Fibroblast of skin of abdomen (primary cell): Measurements from ENCODE around the gene GNG14.
"Not testable (repeated sequence)": the region's sequence is repeated elsewhere in the genome, so short reads cannot be mapped to it uniquely, and the experiment has no call there.

Experiments used
- DNase-seq: peaks from one replicate; pipeline ENCODE4 v3.0.0-alpha.2; 2013

Gene GNG14

DNA sequence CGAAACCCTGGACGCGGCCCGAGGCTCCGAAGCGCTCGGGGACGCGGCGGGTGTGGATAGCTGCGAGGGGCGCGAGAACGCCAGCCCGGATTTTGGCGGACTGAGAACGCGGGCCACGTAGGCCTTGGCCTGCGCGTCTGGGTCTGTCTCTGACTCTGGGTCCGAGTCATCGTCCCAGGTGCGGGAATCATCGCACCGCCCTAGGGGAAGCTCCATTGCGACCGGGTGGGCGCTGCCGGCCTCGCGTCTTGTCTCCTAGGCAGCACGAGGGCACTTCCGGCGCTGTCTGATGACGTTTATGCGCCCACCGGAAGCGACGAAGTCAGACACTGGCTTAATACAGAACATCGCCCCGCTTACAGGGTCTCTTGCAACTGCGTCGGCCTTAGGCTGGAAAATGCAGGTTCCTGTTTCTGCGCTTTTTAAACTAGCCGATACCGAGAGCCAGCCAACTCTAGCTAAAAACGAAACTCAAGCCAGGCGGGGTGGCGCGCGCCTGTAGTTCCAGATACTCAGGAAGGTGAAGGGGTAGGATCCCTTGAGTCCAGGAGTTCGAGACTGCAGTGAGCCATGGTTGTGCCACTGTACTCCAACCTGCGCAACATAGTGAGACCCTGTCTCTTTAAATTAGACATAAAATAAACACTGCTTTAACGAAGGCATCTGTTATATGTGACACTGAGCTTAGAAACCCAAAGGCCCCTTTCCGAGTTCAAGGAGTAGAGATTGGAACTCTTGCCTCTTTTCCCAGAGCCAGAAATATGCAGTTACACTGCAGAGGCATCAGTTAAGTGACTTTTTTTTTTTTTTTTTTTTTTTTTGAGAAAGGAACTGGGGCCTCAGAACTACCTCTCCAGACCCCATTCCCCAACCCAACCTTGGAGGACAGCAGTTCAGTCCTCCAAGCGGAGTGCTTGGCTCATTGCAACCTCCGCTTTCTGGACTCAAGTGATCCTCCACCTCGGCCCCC is 8.9 kb downstream of the GNG14 start, which contains the start of gene FBXW9:
FBXW9 (minus strand) TSS at position 266 of the 970 bp plus-strand sequence; CDS start at position 216, 50 bp downstream.
- DNase-seq: peak; percentile 96

DNA sequence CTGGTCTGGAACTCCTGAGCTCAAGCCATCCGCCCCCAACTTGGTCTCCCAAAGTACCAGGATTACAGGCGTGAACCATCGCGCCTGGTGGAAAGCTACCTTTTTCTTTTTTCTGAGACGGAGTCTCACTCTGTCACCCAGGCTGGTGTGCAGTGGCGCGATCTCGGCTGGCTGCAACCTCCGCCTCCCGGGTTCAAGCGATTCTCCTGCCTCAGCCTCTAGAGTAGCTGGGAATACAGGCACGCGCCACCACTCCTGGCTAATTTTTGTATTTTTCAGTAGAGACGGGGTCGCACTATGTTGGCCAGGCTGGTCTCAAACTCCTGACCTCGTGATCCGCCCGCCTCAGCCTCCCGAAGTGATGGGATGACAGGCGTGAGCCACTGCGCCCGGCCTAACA is 9.6 kb downstream of the GNG14 start:
- not testable (repeated sequence) for DNase-seq

DNA sequence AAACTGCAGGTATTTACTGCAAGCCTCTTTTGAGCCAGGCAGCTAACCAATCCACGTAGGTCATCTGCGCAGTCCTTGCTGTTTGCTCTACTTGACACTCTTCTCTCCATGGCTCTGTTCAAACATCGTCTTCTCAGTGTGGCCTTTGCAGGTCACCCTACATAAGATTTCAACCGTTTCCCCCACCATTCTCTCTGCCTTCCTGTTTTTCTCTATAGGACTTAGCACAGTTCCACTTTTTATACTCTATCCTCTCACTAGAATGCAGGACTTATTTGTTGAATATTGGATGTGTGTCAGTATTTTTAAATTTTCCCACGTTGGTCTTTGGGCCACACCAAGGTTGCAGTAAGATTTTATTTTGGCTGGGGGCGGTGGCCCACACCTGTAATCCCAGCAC is 10.3 kb downstream of the GNG14 start:
- DNase-seq: no peak

DNA sequence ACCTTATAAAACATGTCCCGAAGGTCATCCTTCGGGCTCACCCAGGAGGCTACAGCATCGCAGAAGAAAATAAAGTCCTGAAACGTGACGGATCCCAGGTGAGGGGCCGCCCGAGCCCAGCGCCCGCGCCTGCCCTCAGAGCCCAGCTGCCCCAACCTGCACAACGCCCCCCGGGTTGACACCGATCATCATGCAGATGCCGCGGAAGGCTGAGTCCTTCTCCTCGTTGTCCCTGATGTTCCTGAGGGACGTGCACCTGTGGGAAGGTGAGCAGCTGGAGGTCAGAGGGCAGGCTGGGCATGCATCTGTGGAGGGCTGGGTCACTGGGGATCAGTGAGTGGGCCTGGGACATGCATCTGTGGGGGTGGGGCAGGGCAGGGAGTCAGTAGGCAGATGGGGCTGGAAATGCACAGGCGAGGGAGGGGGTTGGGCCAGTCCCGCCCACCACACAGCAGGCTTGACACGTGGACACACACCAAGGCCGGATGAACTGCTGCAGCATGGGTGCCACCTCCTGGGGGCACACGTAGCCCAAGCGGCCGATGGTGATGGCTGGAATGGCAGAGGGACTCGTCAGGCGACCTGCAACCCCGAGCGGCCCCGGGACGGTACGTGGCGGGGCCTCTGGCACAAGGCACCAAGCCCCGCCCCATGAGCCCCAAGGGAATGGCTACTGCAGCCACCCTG is 13.9 kb downstream of the GNG14 start:
- no peak for DNase-seq

DNA sequence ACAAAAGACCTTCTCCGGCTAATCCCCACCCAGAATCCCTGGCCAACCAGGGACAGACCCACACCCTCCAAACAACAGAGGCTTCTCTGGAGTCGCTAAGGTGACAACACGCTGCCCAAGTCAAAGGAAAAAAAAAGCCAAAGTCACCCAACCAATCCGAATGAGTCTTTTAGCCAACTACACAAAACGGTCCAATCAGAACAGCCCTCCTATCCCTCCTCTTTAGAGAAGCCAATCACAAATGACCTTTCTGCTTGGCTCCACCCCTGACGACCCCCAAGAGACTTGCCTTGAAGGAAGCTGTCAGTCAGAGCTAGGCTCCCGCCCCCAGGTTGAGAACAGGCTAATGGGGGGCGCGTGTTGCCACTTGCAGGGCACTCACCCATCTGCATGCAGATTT is 15.2 kb downstream of the GNG14 start:
- DNase-seq: peak; percentile 31

DNA sequence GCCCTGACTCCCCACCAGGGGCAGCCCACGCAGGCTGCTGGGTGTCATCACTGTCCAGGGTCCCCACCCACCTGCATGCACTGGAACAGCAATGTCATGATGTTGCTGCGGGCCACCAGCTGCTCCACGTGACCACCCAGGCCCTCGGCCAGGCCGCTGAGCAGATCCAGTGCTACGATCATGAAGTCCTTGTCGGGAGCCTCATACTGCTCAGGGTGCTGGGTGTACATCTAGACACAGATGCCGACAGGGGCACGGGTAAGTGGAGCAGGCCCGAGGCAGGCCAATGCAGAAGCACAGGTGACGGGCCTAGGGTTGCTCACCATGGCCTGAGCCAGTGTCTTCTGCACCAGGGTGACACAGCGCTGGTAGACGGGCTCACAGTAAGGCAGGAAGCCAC is 17.4 kb downstream of the GNG14 start:
- no peak for DNase-seq

DNA sequence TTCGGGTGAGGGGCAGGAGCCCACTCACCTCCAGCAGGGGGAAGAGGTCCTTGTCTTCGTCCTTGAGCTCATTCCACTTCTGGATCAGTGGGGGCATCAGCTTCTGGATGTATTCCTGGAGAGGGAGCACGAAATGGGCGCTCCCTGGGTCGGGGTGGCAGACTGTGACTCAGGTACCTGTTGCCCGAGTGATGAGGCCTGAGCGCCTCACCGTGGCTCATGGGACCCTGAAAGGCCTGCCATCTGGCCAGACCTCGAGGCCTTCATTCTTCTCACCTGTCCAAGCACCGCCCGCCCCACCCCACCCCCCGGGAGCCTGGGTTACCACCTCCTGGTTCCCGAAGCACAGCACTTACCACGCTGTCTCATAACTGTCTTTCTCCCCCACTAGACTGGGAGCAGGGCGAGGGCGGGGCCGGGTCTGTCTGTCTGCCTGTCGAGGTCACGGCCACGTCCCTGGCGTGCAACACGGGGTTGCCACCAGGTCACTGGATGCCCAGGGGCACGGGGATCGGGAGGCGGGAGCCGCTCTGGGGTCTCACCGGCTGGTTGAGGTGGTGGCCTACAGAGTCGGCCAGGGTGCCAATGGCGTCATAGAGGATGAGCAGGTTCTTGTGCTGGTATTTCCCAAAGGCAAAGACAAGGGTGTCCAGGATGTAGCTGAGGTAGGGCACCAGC is 18.0 kb downstream of the GNG14 start:
- no peak for DNase-seq

DNA sequence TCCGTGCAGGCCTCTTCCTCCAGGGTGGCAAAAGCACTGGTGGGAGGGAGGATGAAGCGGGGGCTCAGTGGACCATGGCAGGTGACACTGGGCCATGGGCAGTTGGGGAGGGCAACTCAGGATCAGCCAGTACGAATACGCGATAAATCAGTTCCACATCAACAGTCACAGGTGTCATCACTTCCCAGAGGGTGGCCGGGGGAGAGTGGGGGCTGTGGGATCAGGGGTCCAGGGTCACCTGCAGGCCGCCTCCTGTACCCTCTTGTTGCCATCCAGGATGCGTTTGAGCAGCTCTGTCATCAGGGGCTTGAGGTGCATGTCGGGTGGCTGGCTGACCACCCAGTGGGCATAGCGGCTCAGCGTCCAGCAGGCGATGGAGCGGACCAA is 18.5 kb downstream of the GNG14 start:
- no peak for DNase-seq

DNA sequence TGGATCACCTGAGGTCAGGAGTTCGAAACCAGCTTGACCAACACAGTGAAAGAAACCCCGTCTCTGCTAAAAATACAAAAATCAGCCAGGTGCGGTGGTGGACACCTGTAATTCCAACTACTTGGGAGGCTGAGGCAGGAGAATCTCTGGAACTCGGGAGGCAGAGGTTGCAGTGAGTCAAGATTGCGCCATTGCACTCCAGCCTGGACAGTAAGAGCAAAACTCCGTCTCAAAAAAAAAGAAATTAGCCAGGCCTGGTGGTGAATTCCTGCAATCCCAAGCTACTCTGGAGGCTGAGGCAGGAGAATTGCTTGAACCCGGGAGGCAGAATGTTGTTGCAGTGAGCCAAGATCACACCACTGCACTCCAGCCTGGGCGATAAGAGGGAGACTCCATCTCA is 20.8 kb downstream of the GNG14 start:
- no peak for DNase-seq

DNA sequence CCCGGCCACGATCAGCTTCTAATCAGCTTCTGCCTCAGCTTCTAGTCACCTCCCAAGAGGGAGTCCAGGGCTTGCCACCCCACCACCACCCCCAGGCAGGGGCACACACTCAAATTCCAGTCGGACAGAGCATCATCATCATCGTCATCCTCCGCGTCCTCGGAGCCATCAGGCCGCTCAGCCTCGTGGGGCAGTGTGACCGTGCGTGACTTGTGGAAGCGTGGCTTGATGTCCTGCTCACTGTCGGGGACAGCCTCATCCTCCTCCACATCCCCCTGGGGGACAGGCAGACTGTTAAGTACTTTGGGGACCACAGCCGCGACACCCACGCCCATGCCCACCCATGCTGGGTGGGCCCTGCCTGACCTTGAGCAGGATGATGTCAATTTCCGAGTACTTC is 23.4 kb downstream of the GNG14 start:
- DNase-seq: no peak

DNA sequence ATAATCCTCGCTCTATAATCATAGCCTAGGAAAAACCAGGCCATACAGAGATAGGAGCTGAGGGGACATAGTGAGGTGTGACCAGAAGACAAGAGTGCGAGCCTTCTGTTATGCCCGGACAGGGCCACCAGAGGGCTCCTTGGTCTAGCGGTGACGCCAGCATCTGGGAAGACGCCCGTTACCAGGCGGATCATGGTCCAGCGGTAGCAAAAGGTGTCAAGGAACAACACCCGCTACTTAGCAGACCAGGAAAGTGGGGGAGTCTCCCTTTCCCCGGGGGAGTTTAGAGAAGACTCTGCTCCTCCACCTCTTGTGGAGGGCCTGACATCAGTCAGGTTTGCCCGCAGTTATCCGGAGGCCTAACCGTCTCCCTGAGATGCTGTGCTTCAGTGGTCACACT is 24.3 kb downstream of the GNG14 start:
- DNase-seq: not testable (repeated sequence)

DNA sequence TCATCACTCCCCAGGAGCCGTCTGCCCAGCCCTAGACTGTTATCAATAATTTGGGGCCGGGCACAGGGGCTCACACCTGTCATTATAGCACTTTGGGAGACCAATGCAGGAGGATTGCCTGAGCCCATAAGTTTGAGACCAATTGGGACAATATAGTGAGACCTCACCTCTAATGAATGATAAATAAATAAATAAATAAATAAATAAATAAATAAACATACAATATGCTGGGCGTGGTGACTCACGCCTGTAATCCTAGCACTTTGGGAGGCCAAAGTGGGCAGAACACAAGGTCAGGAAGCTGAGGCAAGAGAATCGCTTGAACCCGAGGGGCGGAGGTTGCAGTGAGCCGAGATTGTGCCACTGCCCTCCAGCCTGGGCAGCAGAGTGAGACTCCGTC is 25.5 kb downstream of the GNG14 start:
- DNase-seq: not testable (repeated sequence)

DNA sequence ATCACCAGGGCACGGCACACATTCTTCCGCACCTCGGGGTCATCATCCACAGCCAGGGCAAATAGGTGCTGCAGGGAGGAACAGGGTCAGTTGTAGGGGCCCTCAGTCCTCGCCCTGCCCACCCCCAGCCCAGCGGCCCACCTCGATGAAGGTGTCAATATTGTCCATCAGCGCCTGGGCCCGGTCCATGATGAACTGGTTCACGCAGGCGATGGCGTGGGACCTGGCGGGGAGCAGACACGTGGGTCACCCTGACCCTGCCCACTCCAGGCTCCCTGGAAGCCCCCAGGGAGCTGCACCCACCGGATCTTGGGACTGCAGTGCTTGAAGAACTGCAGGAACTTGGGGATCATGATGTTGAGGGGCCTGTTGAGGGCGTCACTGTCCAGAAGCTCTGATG is 27.3 kb downstream of the GNG14 start:
- DNase-seq: no peak

DNA sequence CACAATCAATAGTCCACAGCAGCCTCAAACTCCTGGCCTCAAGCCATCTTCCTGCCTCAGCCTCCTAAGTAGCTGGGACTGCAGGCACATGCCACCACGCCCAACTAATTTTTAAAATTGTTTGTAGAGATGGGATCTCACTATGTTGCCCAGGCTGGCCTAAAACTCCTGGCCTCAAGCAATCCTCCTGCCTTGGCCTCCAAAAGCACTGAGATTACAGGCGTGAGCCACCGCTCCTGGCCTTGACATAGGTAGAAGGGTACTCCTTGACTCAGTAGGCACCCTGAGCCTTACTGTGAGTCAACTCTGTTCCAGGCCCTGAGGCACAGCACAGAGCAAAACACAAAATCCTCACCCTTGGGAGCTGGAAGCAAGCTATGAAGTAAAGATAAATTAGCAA is 28.1 kb downstream of the GNG14 start:
- no peak for DNase-seq

DNA sequence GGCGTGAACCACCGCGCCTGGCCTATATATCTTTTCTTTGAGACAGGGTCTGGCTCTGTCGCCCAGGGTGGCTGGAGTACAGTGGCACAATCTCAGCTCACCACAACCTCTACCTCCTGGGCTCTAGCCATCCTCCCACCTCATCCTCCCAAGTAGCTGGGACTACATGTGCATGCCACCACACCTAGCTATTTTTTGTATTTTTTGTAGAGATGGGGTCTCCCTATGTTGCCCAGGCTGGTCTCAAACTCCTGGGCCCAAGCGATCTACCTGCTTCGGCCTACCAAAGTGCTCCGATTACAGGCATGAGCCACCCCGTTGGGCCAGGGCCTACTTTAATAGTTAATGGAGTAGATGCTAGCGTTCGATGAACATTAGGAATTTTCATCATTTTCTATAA is 32.5 kb downstream of the GNG14 start:
- no peak for DNase-seq

DNA sequence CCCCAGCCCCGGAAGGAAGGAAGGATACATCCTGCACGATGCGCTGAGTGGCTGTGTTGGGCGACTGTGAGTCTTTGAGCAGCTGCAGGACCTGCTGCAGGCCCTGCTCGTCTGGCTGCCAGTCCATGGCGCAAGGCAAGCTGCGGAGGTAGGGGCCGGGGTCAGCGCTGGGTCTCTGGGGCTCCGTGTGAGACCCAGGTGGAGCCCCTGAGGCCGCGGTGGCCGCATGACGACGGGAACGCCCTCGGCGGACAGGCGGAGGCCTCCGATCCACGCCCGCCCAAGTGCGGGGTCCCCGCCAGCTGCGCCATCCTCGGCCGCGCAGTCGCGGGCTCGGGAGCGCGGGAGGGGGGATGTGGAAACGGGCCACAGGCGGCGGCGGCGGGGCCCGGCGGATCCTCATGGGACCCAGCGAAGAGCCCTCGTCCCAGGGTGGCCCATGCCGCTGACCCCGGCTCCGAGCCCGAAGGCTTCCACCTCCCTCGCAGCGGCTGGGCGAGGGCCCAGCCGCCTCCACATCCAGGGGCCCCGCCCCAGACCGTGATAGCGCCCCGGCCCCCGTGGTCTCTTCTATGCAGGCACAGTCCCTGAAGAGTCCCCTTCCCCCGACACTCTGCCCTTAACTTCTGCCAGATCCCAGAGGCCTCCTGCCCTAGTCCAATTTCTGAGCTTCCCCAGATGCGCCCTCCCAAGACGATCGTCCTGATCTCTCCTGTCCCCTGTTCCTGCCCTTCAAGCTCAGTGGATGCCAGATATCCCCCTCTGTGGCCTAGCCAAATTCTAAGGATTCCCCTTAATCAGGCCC is 33.3 kb downstream of the GNG14 start:
- DNase-seq: peak; percentile 21

DNA sequence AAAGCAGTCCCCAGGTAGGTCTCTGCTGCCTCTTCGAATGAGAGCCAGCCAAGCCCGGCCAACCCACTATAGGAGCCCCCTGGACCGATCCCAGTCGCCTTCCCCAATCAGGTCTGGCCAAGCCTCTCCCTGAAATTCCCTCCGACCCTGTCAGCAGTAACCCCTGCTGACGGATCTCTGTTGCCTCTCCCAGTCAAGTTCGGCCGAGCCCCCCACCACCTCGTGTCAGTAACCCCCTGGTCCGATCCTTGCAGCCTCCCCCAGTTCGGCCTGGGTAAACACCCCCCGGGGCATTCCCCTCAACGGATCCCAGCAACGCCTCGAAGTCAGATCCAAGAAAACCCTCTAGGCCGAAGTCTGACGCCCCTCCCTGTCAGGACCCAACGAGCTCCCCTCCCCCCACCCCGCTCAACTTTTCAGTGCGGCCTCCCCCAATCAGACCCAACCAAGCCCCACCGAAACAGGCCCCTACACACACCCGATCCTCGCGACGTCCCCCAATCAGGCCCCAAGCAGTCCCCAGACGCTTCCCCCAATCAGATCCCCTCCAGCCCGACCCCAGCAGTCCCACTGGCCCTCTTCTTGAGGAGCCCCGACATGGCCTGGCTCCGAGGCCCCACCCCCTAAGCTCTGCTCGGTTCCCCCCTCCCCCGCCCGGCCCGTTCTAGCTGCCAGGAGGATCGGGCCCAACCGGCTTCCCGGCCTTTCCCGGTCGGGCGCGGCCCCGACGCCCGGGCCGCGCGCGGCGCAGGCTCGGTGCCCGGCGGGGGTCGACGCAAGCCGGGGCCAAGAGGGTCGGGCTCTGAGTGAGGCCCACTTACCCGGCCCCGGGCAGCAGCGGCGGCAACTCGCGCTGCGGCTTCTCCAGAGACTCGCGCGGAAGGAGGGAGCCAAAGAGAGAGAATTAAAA is 34.1 kb downstream of the GNG14 start:
- peak; percentile 81 for DNase-seq

DNA sequence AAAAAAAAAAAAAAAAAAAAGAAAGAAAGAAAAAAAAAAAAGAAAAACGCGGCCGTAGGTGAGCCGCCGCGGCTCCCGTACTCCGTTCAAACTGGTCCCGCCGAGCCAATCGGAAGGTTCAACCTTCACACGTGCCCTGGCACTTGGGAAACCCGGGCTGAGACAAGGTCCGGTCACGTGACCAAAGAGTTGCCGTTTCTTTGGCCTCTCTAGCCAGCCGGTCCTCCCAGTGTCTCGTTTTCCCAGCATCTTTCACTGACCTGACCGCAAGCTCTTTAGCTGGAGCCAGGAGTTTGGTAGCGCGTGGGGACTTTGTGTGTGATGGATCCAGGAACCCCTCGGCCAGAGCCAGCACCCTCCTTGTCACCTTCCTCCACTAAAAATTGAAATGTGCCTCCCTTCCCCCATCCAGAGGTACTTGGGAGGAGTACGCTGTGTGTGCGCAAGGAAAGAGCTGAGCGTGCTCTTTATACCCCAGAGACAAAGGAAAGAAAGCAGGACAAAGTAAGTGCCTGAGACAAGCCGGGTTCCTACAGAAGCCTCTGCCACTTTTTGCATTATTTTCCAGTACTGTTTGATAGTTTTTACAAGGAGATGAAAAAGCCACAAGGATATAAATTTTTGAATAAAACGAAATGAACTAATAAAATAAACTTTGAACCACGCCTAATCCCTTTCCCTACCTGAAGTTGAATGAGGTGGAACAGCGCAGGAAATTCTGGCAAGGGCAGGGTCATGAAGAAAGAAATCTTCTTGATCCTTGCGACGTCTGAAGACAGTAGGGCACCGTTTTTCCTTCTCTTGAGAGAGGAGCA is 35.0 kb downstream of the GNG14 start:
- peak; percentile 99 for DNase-seq

DNA sequence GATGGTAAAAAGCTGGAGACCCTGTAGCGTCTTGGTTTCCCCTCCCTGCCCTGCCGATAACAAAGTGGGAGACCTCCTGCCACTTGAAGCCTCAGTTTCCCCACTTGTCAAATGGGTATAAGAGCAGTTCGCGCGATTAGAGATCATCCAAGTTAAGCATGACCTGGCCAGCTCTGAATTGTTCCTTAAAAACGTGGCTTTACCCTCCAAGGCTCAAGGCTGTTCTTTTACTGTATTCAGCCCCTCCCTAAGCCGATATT is 35.5 kb downstream of the GNG14 start:
- no peak for DNase-seq

DNA sequence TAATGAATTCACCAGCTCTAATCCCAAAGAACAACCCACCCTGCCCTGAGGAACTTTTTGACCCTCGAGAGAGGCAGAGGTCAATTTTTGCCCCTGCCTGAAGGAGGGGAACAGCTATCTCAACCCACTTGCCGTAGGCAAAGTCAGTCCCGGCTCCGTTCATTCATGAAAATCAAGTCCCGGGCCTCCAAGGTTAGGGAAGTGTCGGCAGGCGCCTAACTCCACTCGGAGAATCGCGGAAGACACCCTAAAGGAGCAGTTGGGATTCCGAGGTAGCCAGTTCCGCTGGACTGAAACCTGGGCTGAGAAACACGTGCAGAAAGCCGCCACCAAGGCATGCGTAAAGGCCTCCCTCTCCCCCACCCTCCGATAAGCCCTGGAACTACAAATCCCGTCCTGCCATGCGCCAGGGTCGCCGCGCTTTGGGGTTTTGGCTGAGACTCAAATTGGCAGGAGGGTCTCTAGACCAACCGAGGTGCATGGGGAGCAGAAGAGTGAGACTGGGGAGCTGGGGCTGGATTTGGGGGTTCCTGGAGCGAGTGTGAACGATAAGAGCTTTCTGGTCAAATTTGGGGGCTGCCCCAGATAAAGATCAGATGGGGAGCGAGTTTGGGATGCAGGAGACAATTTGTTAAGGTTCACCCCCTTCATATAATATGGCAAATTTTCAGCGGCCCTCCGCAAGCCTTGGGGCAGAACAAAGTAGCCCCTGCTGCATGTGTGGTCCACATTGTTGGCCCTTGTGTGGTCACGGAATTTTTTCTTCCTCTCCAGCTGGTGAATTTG is 36.0 kb downstream of the GNG14 start, which contains the start of gene TNPO2:
TNPO2 (minus strand) TSS at position 292 of the 786 bp plus-strand sequence. CDS start 2,955 bp downstream, outside the sequence.
- DNase-seq: peak; percentile 63
